ENCODE results near the gene ZNF536. TPM values are rescaled to one million over a fixed set of nuclear protein-coding genes. Genes with fewer than 3 reads are reported as not detected.

Gene ZNF536
- total RNA-seq, 1 experiment from 2014 or later, result not detected

GRCh38 chr19:30556230-30556711 lies 184.1 kb downstream of the ZNF536 start:
- Histone ChIP-seq H3K9me3 (no peaks in the 10 kb centered on the region), H3K4me3 (no peak overlapping the region), H3K36me3 (no peaks in the 10 kb centered on the region), H3K27me3 (no peaks in the 10 kb centered on the region)
- no peak for DNase-seq

- no peaks in the 10 kb centered on the region for H3K36me3 ChIP-seq
- DNase-seq, result no peak
These were observed 185.0 kb downstream of the ZNF536 start for GRCh38 chr19:30557212-30557611.

GRCh38 chr19:30557927-30558557 lies 185.9 kb downstream of the ZNF536 start:
- H3K4me3 ChIP-seq, result no peak overlapping the region
- H3K36me3 ChIP-seq, result no peaks in the 10 kb centered on the region
- DNase-seq, result no peak
- H3K27me3 ChIP-seq, result no peaks in the 10 kb centered on the region; the same call in 1 of the 2 replicates
- no peaks in the 10 kb centered on the region for H3K9me3 ChIP-seq

More at GRCh38 chr19:30557212-30557611, 185.0 kb downstream of the ZNF536 start:
- no peaks in the 10 kb centered on the region; the same call in 1 of the 2 replicates for H3K27me3 ChIP-seq
- H3K9me3 ChIP-seq, result no peaks in the 10 kb centered on the region
- H3K4me3 ChIP-seq, result no peak overlapping the region

- H3K9me3 ChIP-seq, result no peaks in the 10 kb centered on the region
- H3K4me3 ChIP-seq, result no peak overlapping the region
- H3K36me3 ChIP-seq, result no peaks in the 10 kb centered on the region
- no peaks in the 10 kb centered on the region; the same call in 1 of the 2 replicates for H3K27me3 ChIP-seq
- DNase-seq, result no peak
These were observed 186.6 kb downstream of the ZNF536 start for GRCh38 chr19:30558793-30559192.

- DNase-seq, result no peak
- Histone ChIP-seq H3K36me3 (no peaks in the 10 kb centered on the region), H3K27me3 (no peaks in the 10 kb centered on the region; the same call in 1 of the 2 replicates), H3K4me3 (no peak overlapping the region), H3K9me3 (no peaks in the 10 kb centered on the region)
These were observed 187.3 kb downstream of the ZNF536 start for GRCh38 chr19:30559446-30559845.

GRCh38 chr19:30562981-30563380 lies 190.8 kb downstream of the ZNF536 start:
- Histone ChIP-seq H3K27me3 (no peaks in the 10 kb centered on the region; the same call in 1 of the 2 replicates), H3K4me3 (no peak overlapping the region), H3K9me3 (no peaks in the 10 kb centered on the region), H3K36me3 (no peaks in the 10 kb centered on the region)
- DNase-seq, result no peak

GRCh38 chr19:30563691-30564090 lies 191.5 kb downstream of the ZNF536 start:
- DNase-seq, result no peak
- no peak overlapping the region for H3K4me3 ChIP-seq
- H3K36me3 ChIP-seq, result no peaks in the 10 kb centered on the region
- no peaks in the 10 kb centered on the region; the same call in 1 of the 2 replicates for H3K27me3 ChIP-seq
- H3K9me3 ChIP-seq, result no peaks in the 10 kb centered on the region

GRCh38 chr19:30564551-30565011 lies 192.4 kb downstream of the ZNF536 start:
- Histone ChIP-seq H3K4me3 (no peak overlapping the region), H3K9me3 (no peaks in the 10 kb centered on the region), H3K27me3 (no peaks in the 10 kb centered on the region; the same call in 1 of the 2 replicates), H3K36me3 (no peaks in the 10 kb centered on the region)
- DNase-seq, result no peak

- Histone ChIP-seq H3K27me3 (no peaks in the 10 kb centered on the region; the same call in 1 of the 2 replicates), H3K9me3 (no peaks in the 10 kb centered on the region), H3K36me3 (no peaks in the 10 kb centered on the region), H3K4me3 (no peak overlapping the region)
- no peak for DNase-seq
These were observed 193.5 kb downstream of the ZNF536 start for GRCh38 chr19:30565636-30566035.

- H3K27me3 ChIP-seq, result no peaks in the 10 kb centered on the region; the same call in 1 of the 2 replicates
- no peak for DNase-seq
- no peak overlapping the region for H3K4me3 ChIP-seq
- H3K36me3 ChIP-seq, result no peaks in the 10 kb centered on the region
- H3K9me3 ChIP-seq, result no peaks in the 10 kb centered on the region
These were observed 194.7 kb downstream of the ZNF536 start for GRCh38 chr19:30566681-30567420.

GRCh38 chr19:30567536-30568232 lies 195.5 kb downstream of the ZNF536 start:
- no peak for DNase-seq
- Histone ChIP-seq H3K36me3 (no peaks in the 10 kb centered on the region), H3K4me3 (no peak overlapping the region), H3K9me3 (no peaks in the 10 kb centered on the region), H3K27me3 (no peaks in the 10 kb centered on the region)

GRCh38 chr19:30570194-30570593 lies 198.0 kb downstream of the ZNF536 start:
- H3K36me3 ChIP-seq, result no peaks in the 10 kb centered on the region
- DNase-seq, result no peak
- no peaks in the 10 kb centered on the region for H3K27me3 ChIP-seq
- no peak overlapping the region for H3K4me3 ChIP-seq
- H3K9me3 ChIP-seq, result no peaks in the 10 kb centered on the region

GRCh38 chr19:30577551-30578105 lies 205.4 kb downstream of the ZNF536 start:
- no peak for DNase-seq
- Histone ChIP-seq H3K4me3 (no peak overlapping the region), H3K9me3 (no peaks in the 10 kb centered on the region), H3K27me3 (no peaks in the 10 kb centered on the region), H3K36me3 (no peaks in the 10 kb centered on the region)

- no peak for DNase-seq
- Histone ChIP-seq H3K9me3 (no peaks in the 10 kb centered on the region), H3K27me3 (no peaks in the 10 kb centered on the region), H3K36me3 (no peaks in the 10 kb centered on the region), H3K4me3 (no peak overlapping the region)
These were observed 207.2 kb downstream of the ZNF536 start for GRCh38 chr19:30579419-30579818.

GRCh38 chr19:30580673-30581072 lies 208.5 kb downstream of the ZNF536 start:
- Histone ChIP-seq H3K9me3 (no peaks in the 10 kb centered on the region), H3K27me3 (no peaks in the 10 kb centered on the region), H3K4me3 (no peak overlapping the region), H3K36me3 (no peaks in the 10 kb centered on the region)
- DNase-seq, result no peak

- Histone ChIP-seq H3K36me3 (no peaks in the 10 kb centered on the region), H3K4me3 (no peak overlapping the region), H3K9me3 (no peaks in the 10 kb centered on the region), H3K27me3 (no peaks in the 10 kb centered on the region)
- DNase-seq, result no peak
These were observed 211.9 kb downstream of the ZNF536 start for GRCh38 chr19:30584090-30584489.

- no peaks in the 10 kb centered on the region for H3K27me3 ChIP-seq
- H3K36me3 ChIP-seq, result no peaks in the 10 kb centered on the region
- no peak overlapping the region for H3K4me3 ChIP-seq
- no peaks in the 10 kb centered on the region for H3K9me3 ChIP-seq
- no peak for DNase-seq
These were observed 215.7 kb downstream of the ZNF536 start for GRCh38 chr19:30587869-30588268.
